Activated CD4-positive, alpha-beta T cell treated with anti-CD3 and anti-CD28 coated beads, Interleukin-2, amount 50 U/mL, for 16 hours (primary cell): ENCODE data around the gene SECTM1.

Source experiments
- DNase-seq: peaks from one replicate; pipeline ENCODE4 v3.0.0-alpha.2; 2020

Gene SECTM1

DNA sequence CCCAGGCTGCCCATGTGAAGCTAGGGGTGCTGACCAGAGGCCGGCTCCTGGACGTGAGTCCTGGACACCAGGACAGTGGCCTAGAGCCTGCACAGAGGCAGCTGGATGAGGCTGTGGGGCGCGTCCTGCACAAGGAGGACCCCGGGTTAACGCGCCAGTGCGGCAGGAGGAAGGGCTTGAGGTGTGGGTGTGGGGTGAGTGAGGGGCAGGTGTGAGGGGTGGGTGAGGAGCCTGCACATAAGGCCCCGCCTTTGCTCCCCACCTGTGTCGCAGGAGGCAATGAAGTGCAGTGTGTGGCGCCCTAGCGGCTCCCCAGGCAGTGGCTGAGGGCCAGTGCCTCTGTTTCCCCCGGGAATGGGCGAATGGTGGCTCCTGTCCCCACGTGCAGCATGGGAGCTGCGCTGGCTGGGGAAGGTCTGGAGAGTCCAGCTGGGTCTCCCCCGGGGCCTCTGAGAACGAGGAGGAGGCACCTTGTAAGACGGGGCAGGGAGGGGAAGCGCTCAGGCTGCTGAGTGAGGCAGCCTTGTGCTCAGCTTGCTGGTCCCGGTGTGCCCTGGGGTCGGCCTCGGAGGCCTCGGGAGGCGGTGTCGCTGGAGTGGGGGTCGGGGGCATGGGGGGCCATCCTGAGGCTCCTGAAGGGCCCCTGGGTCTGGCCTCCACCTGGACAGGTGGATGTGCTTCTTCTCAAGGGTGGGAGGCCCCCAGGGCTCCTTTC is 19.4 kb downstream of the SECTM1 start:
- no peak for DNase-seq

DNA sequence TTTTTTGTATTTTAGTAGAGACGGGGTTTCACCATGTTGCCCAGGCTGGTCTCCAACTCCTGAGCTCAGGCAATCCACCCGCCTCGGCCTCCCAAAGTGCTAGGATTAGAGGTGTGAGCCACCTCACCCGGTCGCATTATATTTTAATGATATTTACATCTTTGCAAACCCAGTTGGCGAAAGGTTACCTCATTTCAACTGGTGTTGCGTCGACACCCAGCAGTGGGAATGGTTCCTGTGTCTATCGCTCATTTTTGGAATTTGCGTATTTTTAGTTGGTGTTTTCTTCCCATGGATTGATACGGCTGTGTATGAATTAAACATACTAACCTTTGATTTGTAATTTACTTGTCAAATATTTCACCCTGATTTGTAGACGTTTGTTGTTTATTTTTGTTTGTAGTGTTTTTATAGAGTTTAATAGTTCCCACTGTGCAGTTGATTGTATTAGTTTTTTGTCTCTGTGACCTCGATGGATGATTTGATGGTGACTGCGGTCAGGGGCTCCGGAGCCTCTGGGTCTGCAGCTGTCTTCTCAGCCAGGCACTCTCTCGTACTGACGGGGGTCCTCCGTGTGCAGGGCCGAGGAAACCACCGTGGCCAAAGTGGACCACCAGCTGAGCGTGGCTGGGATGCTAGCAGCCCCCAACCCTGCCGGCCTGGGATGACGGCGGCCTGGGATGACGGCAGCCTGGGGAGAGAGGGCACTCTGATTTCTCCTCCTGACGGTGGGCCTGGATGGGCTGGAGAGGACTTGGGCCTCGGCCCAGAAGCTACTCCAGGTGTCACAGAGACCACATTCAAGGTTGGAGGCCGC is 20.2 kb downstream of the SECTM1 start:
- DNase-seq: no peak

DNA sequence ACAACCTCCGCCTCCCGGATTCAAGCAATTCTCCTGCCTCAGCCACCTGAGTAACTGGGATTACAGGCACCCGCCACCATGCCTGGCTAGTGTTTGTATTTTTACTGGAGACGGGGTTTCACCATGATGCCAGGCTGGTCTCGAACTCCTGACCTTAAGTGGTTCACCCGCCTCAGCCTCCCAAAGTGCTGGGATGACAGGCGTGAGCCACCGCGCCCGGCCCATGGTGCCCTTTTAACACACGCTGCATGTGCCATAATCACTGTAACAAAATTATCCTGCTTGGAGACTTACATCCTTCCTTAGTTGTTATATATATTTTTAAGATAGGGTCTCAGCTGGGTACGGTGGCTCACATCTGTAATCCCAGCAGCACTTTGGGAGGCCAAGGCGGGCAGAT is 21.6 kb downstream of the SECTM1 start:
- DNase-seq: no peak

DNA sequence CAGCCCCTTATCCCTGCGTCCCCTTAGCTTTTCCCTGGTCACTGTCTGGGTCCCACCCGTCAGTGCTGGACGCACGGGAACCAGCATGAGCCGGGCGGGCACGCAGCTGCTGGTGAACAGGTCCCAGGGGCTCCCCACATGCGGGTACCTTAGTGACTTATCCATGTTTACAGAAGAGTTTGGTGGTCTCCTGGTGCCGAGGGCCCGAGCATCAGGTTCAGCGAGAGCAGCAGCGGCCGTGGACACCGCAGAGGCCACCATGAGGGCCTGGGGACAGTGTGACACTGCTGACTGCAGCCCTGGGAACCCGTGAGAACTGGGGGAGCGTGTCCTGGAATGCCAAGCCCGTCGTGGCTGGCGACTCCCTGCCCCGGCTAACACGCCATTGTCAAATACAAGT is 22.7 kb downstream of the SECTM1 start:
- no peak for DNase-seq

DNA sequence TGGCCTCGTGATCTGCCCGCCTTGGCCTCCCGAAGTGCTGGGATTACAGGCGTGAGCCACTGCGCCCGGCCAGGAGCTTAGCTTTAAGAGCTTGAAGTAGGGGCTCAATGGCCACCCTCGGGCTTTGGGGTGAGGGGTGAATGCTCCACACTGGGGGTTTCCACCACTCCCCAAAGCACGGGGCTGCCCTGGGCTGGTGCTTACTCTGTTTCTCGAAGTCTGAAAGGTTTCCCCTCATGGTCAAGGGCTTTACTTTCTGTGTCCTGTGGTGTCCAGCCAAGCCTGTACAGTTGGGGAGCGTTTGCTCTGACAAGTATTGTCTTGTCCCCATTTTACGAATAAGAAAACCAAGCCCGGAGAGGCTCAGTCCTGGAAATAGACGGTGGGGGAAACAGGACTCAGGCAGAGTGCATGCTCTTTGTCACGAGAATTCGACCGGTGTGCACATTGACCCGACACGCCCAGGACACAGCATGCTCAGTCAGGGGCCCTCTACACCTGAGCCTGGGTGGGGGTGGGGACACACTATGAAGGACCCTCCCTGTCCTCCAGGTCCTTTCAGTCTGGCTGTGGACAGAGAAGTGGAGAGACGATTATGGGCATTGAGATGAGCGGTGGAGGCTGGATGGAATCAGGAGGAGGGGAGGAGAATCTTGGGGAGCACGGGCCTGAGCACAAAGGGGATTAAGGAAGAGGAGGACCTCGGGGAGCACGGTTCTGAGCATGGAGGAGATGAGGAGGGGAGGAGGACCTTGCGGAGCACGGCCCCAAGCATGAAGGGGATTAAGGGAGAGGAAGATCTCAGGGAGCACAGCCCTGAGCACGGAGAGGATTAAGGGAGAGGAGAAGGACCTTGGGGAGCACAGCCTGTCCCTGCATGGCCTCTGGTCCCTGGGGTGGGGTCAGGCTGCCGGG is 23.7 kb downstream of the SECTM1 start:
- DNase-seq: no peak

DNA sequence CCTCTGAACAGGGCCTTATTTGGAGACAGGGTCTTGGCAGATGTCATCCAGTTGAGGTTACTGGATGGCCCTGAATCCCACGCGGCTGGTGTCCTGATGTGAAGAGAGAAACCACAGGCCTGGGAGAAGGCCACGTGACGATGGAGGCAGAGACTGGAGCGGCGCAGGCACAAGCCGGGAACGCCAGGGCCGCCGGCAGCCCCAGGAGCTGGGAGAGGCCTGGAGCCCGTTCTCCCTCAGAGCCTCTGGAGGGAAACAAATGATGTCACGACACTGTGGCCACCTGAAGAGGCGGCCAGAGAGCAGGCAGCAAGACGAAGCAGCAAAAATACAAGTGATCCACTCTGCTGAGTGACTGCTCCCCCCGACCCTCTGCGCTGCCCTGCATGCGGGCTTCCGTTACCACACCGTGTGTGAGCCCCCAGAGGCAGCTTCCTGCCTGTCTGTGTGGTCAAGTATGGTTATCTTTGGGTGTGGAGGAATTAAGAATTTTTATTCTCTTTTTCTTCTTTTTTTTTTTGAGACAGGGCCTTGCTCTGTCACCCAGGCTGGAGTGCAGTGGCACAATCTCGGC is 27.8 kb downstream of the SECTM1 start:
- no peak for DNase-seq

DNA sequence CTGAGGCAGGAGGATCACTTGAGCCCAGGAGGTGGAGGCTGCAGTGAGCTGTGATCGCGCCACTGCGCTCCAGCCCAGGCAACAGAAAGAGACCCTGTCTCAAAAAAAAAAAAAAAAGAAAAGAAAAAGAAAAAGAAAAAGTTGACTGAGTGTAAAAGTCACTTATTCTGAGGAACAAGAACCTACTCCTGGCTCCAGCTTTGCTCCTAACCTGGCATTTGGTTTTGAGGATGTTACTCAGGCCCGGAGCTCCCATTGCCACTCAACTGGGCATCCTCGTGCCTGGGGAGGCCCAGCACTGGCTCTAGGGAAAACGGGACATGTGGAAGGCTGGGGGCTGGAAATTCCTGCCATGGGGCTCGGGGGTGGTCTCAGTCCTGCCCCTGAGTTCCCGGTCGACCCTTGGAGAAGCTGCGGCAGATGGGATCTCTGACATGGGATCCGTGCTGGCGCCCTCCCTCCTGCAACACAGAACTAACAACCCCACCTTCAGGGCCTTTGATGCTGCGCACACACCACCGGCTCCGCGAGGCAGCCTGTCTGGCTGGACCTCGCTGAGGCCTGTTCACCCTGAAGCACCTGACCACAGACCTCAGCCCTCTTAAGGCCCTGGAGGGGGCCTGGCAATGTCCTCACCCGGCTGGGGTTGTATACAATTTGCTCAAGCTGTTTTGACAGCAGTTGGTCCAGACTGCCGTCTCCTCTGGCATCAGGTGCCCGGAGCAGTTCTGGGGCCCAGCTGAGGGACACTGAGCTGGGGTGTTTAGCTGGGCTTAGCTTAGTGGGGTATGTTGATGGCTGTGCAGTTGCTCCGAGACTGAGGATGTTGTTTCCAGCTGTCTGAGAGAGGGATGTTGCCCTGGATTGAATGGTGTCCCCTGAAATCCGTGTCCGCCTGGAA is 28.5 kb downstream of the SECTM1 start:
- no peak for DNase-seq

DNA sequence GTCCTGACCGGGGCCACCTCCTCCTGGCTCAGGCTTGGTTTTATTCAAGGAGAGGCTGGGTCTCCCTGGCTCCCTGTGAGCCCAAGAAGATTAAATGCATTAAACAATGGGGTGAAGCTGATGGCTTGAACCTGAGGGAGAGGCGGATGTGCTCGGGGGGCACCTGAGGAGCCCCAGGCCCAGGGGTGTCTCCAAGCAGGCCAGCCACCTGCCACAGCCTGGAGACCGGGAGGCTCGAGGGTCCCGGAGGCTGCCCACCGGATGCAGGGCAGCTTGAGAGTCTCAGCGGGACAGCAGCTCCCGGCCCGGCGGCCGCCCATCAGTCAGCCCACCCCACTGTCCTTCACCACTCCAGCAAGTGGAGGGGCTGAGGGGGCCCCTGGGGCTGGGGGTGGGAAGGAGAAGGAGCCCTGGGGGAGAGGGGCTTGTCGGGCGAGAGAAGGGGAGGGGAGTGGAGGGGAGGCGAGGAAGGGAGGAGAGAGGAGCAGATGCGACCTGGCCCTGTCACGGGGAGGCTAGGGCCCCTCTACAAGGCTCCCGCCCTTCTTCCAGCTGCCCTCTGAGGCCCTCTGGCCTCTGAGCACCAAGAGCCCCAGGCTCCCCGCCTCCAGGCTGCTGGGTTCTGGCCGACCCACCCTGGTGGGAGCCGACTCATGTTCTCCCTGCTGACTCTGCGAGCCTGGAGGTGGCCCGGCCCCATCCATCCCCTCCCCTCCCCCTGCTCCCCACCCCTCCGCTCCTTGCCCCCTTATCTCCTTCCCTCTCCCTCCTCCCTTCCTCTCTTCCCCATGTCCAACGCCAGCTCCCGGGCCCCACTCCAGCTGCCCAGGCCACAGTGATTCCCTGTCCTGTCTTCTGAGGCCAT is 29.4 kb downstream of the SECTM1 start:
- no peak for DNase-seq

DNA sequence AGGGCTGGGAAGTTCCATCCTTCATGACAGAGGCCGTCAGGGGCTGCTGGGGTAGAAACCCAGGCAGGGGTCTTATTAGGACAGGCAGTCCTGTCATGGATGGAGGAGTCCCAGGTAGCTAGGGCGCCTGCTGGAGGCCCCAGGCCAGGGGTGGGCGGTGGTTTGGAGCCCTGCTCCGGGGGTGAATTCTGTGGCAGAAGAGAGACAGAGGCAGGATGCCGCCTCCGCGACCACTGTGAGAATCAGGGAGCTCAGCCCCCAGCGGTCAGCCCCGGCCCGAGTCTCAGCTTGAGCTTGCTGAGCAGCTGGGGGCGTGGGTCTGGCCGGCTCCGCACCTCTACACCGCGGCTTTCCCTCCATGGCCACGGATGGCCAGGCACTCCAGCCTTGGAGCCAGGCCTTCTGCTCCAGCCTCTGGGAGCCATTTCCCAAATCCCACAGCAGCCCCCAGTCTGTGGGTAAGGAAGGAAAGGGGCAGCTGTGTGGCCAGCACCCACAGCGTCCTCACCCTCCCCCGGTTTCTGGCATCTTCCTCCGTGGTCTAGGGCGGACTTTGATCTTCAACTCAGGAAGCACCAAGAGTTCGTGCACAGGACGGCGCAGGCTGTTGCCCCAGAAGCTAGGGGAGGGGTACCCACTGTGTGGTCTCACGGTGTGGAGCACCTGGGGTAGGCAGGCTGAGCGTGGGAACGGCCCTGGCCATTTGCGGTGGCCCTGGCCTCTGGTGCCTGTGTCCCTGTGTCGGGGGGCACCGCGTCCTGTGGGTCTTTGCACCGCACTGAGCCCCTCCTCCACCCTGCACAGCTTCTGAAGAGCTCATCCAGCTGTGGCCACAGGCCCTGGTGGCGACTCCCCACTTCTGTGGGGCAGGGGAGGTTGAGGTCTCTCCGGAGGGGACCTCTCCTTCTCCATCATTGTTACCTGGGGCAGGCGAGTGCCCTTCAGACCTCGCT is 30.3 kb downstream of the SECTM1 start:
- no peak for DNase-seq

DNA sequence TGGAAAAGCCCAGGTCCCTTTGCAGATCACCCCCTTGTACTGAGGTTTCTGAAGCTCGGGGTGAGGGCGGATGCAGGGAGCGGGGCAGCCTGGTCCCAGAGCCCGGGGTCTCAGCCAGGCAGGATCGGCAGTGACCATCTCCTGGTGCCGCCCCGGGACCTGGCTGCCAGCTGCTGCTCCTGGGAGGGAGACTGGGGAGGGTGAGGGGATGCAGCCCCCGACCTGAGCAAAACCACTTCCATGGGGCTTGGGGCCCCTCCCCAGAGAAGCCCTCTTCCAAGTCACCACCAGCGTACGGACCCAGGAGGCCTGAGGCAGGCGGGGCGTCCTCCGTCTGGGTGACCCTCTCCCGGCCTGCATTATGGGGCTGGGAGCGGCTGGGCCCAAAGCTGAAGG is 31.0 kb downstream of the SECTM1 start:
- no peak for DNase-seq

DNA sequence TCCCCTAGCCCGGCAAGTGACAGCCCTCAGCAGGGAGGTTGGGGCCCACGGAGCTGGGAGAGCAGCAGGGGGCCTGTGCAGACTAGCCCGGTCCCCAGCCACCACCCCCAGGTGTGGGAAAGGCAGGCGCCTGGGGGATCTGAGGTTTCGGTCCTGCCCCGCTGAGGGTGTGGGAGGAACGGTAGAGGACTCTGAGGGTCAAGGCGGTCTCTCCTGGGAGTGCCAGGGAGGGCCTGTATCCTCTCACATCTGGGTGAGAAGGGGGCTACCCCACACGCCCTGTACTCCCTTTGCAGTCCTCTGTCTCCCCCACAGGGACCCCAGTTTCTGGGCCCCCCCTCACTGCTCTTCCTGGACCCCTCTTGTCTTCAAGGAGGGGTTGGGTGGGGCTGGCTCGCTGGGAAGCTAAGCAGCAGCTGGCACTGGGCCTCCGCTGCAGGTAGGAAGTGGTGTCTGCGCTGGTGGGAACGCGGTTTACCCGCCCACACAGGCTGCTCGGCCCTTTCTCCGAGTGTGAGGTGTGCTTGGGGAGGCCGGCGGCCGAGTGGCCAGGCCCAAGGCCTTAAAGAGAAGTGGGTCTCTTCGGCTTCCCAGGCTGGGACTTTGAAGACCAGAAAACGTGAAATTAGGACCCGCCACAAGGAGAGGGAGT is 31.5 kb downstream of the SECTM1 start:
- DNase-seq: peak; percentile 69

DNA sequence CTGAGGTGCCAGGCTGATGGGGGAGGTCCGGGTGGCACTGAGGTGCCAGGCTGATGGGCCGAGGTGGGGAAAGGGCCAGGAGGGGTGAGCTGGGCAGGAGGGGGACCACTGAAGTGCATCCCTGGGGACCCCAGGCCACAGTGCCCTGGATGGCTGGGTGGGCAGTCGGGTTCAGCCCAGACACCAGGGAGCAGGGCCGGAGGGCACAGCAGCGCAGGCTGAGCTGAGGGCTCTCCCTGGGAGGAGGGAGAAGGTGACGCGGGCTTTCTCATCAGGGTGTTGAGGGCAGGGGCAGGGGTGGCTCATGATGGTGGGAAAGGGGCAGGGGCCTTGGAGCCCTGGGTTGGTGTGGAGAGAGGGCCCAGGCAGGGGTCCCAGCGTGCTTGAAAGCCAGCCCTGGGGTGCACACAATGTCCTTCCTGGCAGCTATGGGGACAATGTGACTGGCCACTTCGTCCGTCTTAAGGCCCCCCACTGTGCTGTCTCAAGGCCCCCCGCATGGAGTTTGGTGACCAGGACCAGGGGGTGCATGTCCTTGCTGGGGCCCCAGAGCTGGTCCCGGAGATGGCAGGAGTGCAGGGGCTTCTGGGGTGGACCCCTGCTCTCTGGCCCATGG is 32.2 kb downstream of the SECTM1 start:
- no peak for DNase-seq

DNA sequence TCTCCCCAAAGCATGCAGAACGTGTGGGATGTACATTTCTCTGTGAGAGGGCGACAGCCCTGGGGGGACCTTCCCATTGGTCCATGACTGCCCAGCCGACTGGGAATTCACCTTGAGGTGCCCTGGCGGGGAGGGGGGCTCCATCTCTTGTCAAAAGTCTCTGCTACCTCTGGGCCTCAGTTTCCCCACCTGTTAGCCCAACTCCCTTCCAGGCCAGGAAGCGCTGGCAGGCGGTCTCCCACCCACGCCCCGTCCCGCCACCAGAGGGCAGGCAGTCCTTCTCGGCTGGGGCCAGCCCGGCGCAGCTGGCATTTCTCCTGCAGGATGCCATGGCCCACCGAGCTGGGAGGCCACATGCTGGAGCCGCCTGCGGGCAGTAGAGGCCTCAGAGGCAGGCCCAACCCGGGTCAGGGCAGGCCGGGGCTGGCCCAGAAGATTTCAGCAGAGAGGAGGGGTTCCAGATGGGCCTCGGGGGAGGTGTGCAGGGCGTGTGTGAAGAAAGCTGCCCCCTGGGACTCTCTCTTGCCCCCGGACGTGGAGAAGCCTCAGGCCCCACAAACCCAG is 32.8 kb downstream of the SECTM1 start:
- DNase-seq: peak; percentile 65

DNA sequence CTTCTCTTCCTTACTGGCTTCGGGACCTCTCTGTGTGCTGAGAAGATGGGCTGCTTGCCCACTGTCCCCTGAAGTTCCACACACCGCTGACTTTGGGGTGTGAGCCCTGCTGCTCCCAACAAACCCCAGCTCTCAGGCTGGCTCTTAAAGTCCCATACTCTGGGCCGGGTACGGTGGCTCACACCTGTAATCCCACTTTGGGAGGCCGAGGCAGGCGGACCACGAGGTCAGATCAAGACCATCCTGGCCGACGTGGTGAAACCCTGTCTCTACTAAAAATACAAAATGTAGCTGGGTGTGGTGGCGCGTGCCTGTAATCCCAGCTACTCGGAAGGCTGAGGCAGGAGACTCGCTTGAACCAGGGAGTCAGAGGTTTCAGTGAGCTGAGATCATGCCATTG is 33.3 kb downstream of the SECTM1 start:
- DNase-seq: no peak

DNA sequence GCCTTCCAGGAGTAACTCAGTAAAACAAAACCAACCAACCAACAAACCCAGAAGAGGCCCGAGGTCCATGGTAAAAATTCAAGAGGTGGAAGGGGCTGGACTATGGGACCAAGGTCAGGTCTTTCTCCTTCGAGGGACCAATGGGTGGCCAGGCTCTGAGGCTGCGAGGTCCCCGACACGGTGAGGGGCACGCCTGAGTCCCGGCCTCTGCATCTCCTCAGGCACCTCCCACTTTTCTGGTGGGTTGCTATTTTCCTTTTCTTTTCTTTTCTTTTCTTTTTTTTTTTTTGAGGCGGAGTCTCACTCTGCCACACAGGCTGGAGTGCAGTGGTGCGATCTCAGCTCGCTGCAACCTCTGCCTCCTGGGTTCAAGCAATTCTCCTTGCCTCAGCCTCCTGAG is 34.1 kb downstream of the SECTM1 start:
- no peak for DNase-seq

DNA sequence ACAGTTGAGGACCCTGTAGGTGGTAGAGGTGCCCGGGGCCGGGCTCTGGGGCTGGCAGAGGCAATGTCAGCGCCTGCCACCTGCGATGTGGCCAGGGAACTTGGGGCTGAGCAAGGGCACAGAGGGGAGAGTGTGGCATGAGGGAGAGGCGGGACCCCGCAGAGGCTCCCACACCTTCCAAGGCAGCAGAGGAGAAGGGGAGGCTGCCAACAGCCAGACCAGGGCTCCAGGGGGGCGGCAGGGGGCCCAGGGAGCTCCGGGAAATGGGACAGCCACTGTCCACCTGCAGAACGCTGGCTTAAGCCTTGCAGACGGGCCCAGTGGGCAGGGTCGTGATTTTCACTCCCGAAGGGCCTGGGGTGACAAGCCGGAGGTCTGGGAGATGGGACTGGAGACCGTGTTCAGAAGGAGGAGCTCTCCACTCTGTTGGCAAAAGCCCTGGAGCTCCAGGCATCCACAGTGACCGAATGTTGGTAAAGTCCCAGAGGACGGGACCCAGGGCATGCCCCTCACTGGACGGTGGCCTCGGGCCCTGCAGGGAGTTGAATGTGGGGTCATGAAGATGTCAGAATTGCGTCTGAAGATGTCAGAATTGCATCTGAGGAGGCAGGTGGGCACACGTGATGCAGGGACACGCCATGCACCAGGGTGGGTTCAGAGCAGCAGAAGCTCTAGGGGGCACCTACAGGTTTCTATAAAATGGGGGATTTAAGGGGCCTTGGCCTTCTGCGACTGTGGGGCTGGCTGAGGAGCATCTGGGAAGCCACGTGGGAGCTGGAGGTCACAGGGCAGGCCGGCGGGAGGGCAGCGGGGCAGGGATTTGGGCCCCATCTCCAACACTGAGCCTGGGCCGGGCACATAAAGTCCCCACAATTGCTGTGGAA is 34.8 kb downstream of the SECTM1 start:
- no peak for DNase-seq
